Fibroblast of lung (primary cell): Measurements from ENCODE around the gene FOXI1. TPM values are rescaled to one million over a fixed set of nuclear protein-coding genes. Genes with fewer than 3 reads are reported as not detected.

Experiments used
- DNase-seq, 2 donors: peaks; one replicate each; pipeline versions ENCODE4 v3.0.0 to v3.0.0-alpha.2; 2010; ENCODE audit warnings: low read depth in 2 of 2
- H2AFZ ChIP-seq: 2 replicates; pipeline ENCODE4 v1.5.1; 2012; ENCODE audit warnings: low read length, control low read depth, inconsistent platforms
- H3K27ac ChIP-seq: 2 replicates; pipeline ENCODE4 v1.5.1; 2011; ENCODE audit warnings: low read length, control low read depth; ENCODE audit not compliant: insufficient read depth
- H3K27me3 ChIP-seq: 2 replicates; pipeline ENCODE4 v1.5.1; 2011; ENCODE audit warnings: mild to moderate bottlenecking, low read length; ENCODE audit not compliant: control insufficient read depth, insufficient read depth
- H3K36me3 ChIP-seq: 2 replicates; pipeline ENCODE4 v1.5.1; 2011; ENCODE audit warnings: low read length; ENCODE audit not compliant: control insufficient read depth, insufficient read depth
- H3K4me1 ChIP-seq: 2 replicates; pipeline ENCODE4 v1.5.1; 2011; ENCODE audit warnings: low read length; ENCODE audit not compliant: control insufficient read depth, insufficient read depth; ENCODE audit errors: extremely low read depth
- H3K4me2 ChIP-seq: 2 replicates; pipeline ENCODE4 v1.5.1; 2011; ENCODE audit warnings: low read length, control low read depth; ENCODE audit not compliant: insufficient read depth; ENCODE audit errors: extremely low read depth
- H3K4me3 ChIP-seq, 4 experiments: fragments of 200-600 bp in 1 of 4; sonication (generic) in 1 of 4; replicated peaks in 1 of 4; 2 replicates each; pipeline ENCODE4 v1.5.1; 2011 to 2016; ENCODE audit warnings: low read length in 4 of 4, low read depth in 3 of 4, mild to moderate bottlenecking in 3 of 4, control low read depth in 2 of 4, inconsistent platforms in 1 of 4, mixed read lengths in 1 of 4; ENCODE audit not compliant: insufficient read depth in 1 of 4; ENCODE audit errors: control extremely low read depth in 1 of 4
- H3K79me2 ChIP-seq: 2 replicates; pipeline ENCODE4 v1.5.1; 2012; ENCODE audit warnings: mild to moderate bottlenecking, low read length, inconsistent platforms; ENCODE audit not compliant: control insufficient read depth, insufficient read depth
- H3K9ac ChIP-seq: 2 replicates; pipeline ENCODE4 v1.5.1; 2011; ENCODE audit warnings: mild to moderate bottlenecking, low read length, control low read depth; ENCODE audit not compliant: insufficient read depth
- H3K9me3 ChIP-seq: 2 replicates; pipeline ENCODE4 v1.5.1; 2012; ENCODE audit warnings: low read depth, low read length; ENCODE audit not compliant: control insufficient read depth, insufficient read depth
- H4K20me1 ChIP-seq: 2 replicates; pipeline ENCODE4 v1.5.1; 2011; ENCODE audit warnings: low read length; ENCODE audit not compliant: control insufficient read depth, insufficient read depth; ENCODE audit errors: extremely low read depth
- CTCF ChIP-seq, 2 donors: IDR thresholded peaks in 1 of 2; conservative IDR thresholded peaks in 1 of 2; 1 replicate in 1 of 2; 2 replicates in 1 of 2; pipeline ENCODE4 v1.5.1; 2011 to 2012; ENCODE audit warnings: low read length in 2 of 2, control low read depth in 1 of 2, inconsistent platforms in 1 of 2, low read depth in 1 of 2, mild to moderate bottlenecking in 1 of 2
- EZH2 ChIP-seq: IDR thresholded peaks from 2 replicates; pipeline ENCODE4 v1.5.1; 2012; ENCODE audit warnings: low read length, control low read depth, mild to moderate bottlenecking; ENCODE audit errors: missing control alignments
- polyA minus RNA-seq: library from RNA; depleted of rRNA, polyadenylated mRNA; stranded (reverse); fragments of >200 nt; gene quantifications from 2 replicates; pipeline ENCODE4 v1.2.3, GENCODE V29; 2011; ENCODE audit warnings: low replicate concordance
- polyA plus RNA-seq, 2 donors: library from polyadenylated mRNA; depleted of rRNA in 1 of 2; stranded (reverse) in 1 of 2; unstranded in 1 of 2; fragments of >200 nt; gene quantifications; 2 replicates each; pipeline ENCODE4 v1.2.1, GENCODE V29; 2011 to 2012; ENCODE audit warnings: missing spikeins in 1 of 2
- total RNA-seq: library from RNA; depleted of rRNA; stranded (reverse); fragments of >200 nt; gene quantifications from 2 replicates; pipeline ENCODE4 v1.2.1, GENCODE V29; 2014

Gene FOXI1
- total RNA-seq (not detected in 2 replicates), polyA plus RNA-seq (not detected in 2 replicates), polyA minus RNA-seq (2.3 TPM in 1 of 2 replicates, not detected in the other)
- polyA plus RNA-seq (2012), result not detected in 2 replicates

GRCh38 chr5:170105642-170106611 lies at the start of gene FOXI1:
FOXI1 (plus strand) TSS chr5:170105897; CDS start chr5:170105958, 61 bp downstream.
- Histone ChIP-seq H3K9ac (no peak within 1 kb of the TSS), H3K36me3 (no peaks in the 10 kb centered on the region), H3K79me2 (no peaks in the 10 kb centered on the region), H3K27ac (no peak within 1 kb of the TSS), H3K9me3 (no peaks in the 10 kb centered on the region), H4K20me1 (no peaks in the 10 kb centered on the region), H3K4me1 (no peaks in the 10 kb centered on the region), H3K27me3 (no peaks in the 10 kb centered on the region), H3K4me2 (no peak within 1 kb of the TSS), H3K4me3 (no peak within 1 kb of the TSS), H2AFZ (no peak within 1 kb of the TSS)
- no peak for DNase-seq
- TF ChIP-seq EZH2 (no peak), CTCF (conservative IDR thresholded peaks at IDR 0.05 in 1 of 2, IDR thresholded peaks at IDR 0.05 in 1 of 2; ENCODE audit: low read depth in 1 of 2, low read length in 2 of 2) (no peak)

DNA sequence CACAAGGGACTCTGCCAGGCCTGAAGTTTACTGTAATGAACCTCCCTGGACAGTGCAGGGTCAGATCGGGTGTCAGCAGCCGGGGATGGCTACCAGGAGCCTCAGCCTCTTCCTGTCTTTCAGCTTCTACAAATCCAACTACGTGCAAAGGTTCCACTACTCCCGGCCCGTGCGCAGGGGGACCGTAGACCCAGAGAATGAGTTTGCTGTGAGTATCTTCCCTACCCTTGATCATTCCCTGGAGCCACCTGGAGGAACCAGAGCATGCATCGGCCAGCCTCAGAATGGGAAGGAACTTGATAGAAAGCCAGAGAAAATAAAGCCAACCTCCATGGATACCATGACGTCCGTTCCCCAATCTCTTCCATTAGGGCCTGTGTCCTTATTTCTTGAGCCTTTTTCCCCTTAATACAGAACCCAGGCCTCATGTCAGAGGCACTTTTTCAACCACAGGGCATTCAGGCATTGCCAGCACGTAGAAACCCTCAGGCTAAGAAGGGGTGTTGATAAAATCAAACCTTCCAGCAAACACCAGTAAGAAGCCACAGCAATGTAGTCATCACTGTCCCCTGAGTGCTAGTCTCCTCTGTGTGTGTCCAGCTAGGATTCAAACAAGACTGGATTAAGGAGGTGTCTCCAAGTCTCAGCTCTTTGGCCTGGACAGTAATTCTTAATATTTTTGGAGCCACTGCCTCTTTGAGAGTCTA lies 49.0 kb upstream of the FOXI1 start:
- no peak for TF ChIP-seq CTCF (conservative IDR thresholded peaks at IDR 0.05 in 1 of 2, IDR thresholded peaks at IDR 0.05 in 1 of 2; ENCODE audit: low read depth in 1 of 2, low read length in 2 of 2)
- no peak for TF ChIP-seq EZH2
- Histone ChIP-seq H3K27me3 (no peaks in the 10 kb centered on the region), H4K20me1 (no peaks in the 10 kb centered on the region), H3K9ac (no peak overlapping the region), H3K4me3 (no peak overlapping the region), H3K9me3 (no peaks in the 10 kb centered on the region), H3K36me3 (no peaks in the 10 kb centered on the region), H3K79me2 (no peaks in the 10 kb centered on the region), H3K27ac (no peak overlapping the region), H3K4me1 (no peaks in the 10 kb centered on the region), H2AFZ (no peak overlapping the region), H3K4me2 (no peak overlapping the region)
- no peak for DNase-seq

GRCh38 chr5:170057311-170057710 lies 48.4 kb upstream of the FOXI1 start:
- Histone ChIP-seq H3K4me2 (no peak overlapping the region), H3K9me3 (no peaks in the 10 kb centered on the region), H3K36me3 (no peaks in the 10 kb centered on the region), H2AFZ (no peak overlapping the region), H3K27ac (no peak overlapping the region), H3K79me2 (no peaks in the 10 kb centered on the region), H3K4me3 (no peak overlapping the region), H4K20me1 (no peaks in the 10 kb centered on the region), H3K4me1 (no peaks in the 10 kb centered on the region), H3K9ac (no peak overlapping the region), H3K27me3 (no peaks in the 10 kb centered on the region)
- no peak for TF ChIP-seq EZH2
- TF ChIP-seq CTCF (conservative IDR thresholded peaks at IDR 0.05 in 1 of 2, IDR thresholded peaks at IDR 0.05 in 1 of 2; ENCODE audit: low read depth in 1 of 2, low read length in 2 of 2), result no peak
- no peak for DNase-seq
